CD14-positive monocyte (primary cell): Measurements from ENCODE around the gene SMURF1. TPM values are rescaled to one million over a fixed set of nuclear protein-coding genes. Genes with fewer than 3 reads are reported as not detected.

ENCODE experiments used
- DNase-seq, 3 donors: peaks; one replicate each; pipeline ENCODE4 v3.0.0-alpha.2; 2011 to 2022
- H2AFZ ChIP-seq: 2 replicates; pipeline ENCODE4 v1.6.0; 2012; ENCODE audit warnings: mild to moderate bottlenecking, low read depth, low read length, inconsistent platforms; ENCODE audit not compliant: insufficient read depth, poor library complexity, severe bottlenecking
- H3K27ac ChIP-seq, 2 donors: 1 replicate in 1 of 2; 2 replicates in 1 of 2; pipeline ENCODE4 v1.5.1; 2012 to 2013; ENCODE audit warnings: low read length in 2 of 2, control low read depth in 1 of 2, inconsistent platforms in 1 of 2, low read depth in 1 of 2, mild to moderate bottlenecking in 1 of 2
- H3K27me3 ChIP-seq, 2 donors: one replicate each; pipeline versions ENCODE4 v1.6.0 to v1.6.1; 2011 to 2013; ENCODE audit warnings: low read length in 2 of 2; ENCODE audit not compliant: control insufficient read depth in 2 of 2, insufficient read depth in 2 of 2
- H3K36me3 ChIP-seq, 2 donors: replicated peaks in 1 of 2; 1 replicate in 1 of 2; 2 replicates in 1 of 2; pipeline versions ENCODE4 v1.5.1 to v1.6.1; 2012 to 2013; ENCODE audit warnings: low read length in 2 of 2, control low read depth in 1 of 2, inconsistent platforms in 1 of 2, mild to moderate bottlenecking in 1 of 2; ENCODE audit not compliant: insufficient read depth in 2 of 2, control insufficient read depth in 1 of 2
- H3K4me1 ChIP-seq, 2 donors: 1 replicate in 1 of 2; 2 replicates in 1 of 2; pipeline versions ENCODE4 v1.5.1 to v1.6.1; 2012 to 2013; ENCODE audit warnings: low read length in 2 of 2, control low read depth in 1 of 2, inconsistent platforms in 1 of 2, mild to moderate bottlenecking in 1 of 2, moderate library complexity in 1 of 2; ENCODE audit not compliant: insufficient read depth in 2 of 2, control insufficient read depth in 1 of 2
- H3K4me2 ChIP-seq: replicated peaks from 2 replicates; pipeline ENCODE3; 2012; ENCODE audit warnings: low read length, moderate library complexity, mild to moderate bottlenecking; ENCODE audit not compliant: poor library complexity, severe bottlenecking; ENCODE audit errors: extremely low read depth
- H3K4me3 ChIP-seq, 3 experiments: fragments of 200-600 bp in 1 of 3; sonication (generic) in 1 of 3; replicated peaks in 1 of 3; 1 replicate in 2 of 3; 2 replicates in 1 of 3; pipeline ENCODE4 v1.5.1; 2011 to 2013; ENCODE audit warnings: low read length in 3 of 3, mild to moderate bottlenecking in 3 of 3, control low read depth in 2 of 3, low read depth in 2 of 3, inconsistent platforms in 1 of 3, moderate library complexity in 1 of 3
- H3K79me2 ChIP-seq: 2 replicates; pipeline ENCODE4 v1.6.0; 2012; ENCODE audit warnings: mild to moderate bottlenecking, control low read depth, inconsistent platforms, low read length, moderate library complexity; ENCODE audit not compliant: insufficient read depth
- H3K9ac ChIP-seq: 2 replicates; pipeline ENCODE4 v1.6.0; 2017; ENCODE audit warnings: low read length, mild to moderate bottlenecking; ENCODE audit not compliant: insufficient read depth, poor library complexity, severe bottlenecking
- H3K9me3 ChIP-seq, 2 donors: replicated peaks in 1 of 2; 1 replicate in 1 of 2; 2 replicates in 1 of 2; pipeline versions ENCODE4 v1.5.1 to v1.6.1; 2012 to 2013; ENCODE audit warnings: low read length in 2 of 2, control low read depth in 1 of 2; ENCODE audit not compliant: control insufficient read depth in 1 of 2, insufficient read depth in 1 of 2
- H4K20me1 ChIP-seq: 2 replicates; pipeline ENCODE4 v1.6.0; 2012; ENCODE audit warnings: mild to moderate bottlenecking, low read length, control low read depth, moderate library complexity; ENCODE audit not compliant: insufficient read depth
- H3K27ac Mint-ChIP-seq, 7 donors: one replicate each; pipeline ENCODE4 v1.8.0; 2020; ENCODE audit warnings: mild to moderate bottlenecking in 7 of 7, mixed read lengths in 7 of 7, moderate library complexity in 6 of 7, inconsistent platforms in 2 of 7
- H3K27me3 Mint-ChIP-seq, 3 donors: one replicate each; pipeline ENCODE4 v1.8.0; 2021 to 2022; ENCODE audit warnings: low read depth in 3 of 3, mild to moderate bottlenecking in 3 of 3, mixed read lengths in 3 of 3, moderate library complexity in 3 of 3, inconsistent platforms in 1 of 3
- H3K36me3 Mint-ChIP-seq, 2 donors: one replicate each; pipeline ENCODE4 v1.8.0; 2020; ENCODE audit warnings: mixed read lengths in 2 of 2, inconsistent platforms in 1 of 2, mild to moderate bottlenecking in 1 of 2
- H3K4me1 Mint-ChIP-seq: one replicate; pipeline ENCODE4 v1.8.0; 2020; ENCODE audit warnings: mild to moderate bottlenecking, mixed read lengths
- H3K4me3 Mint-ChIP-seq, 2 donors: one replicate each; pipeline ENCODE4 v1.8.0; 2020; ENCODE audit warnings: mild to moderate bottlenecking in 2 of 2, mixed read lengths in 2 of 2, moderate library complexity in 1 of 2
- H3K9me3 Mint-ChIP-seq, 7 donors: one replicate each; pipeline ENCODE4 v1.8.0; 2020 to 2022; ENCODE audit warnings: mixed read lengths in 7 of 7, mild to moderate bottlenecking in 6 of 7, moderate library complexity in 6 of 7, inconsistent platforms in 2 of 7
- CTCF ChIP-seq: fragments of 200-600 bp; IDR thresholded peaks from one replicate; pipeline ENCODE4 v1.8.0; 2022; ENCODE audit warnings: antibody characterized with exemption, mild to moderate bottlenecking
- WGBS: methylation state at CpG from one replicate; pipeline ENCODE4 v1.1.5; 2013; ENCODE audit warnings: missing lambda C conversion rate; ENCODE audit not compliant: insufficient coverage; 5-methylcytosine and 5-hydroxymethylcytosine counted together
- intact Hi-C, 2 donors: fragments of 100-400 bp; cut with micrococcal nuclease; formaldehyde crosslinking; loops; one replicate each; pipeline versions ENCODE4 v1.15.0 to v1.15.1; 2023
- polyA plus RNA-seq, 3 donors: library from polyadenylated mRNA; depleted of rRNA in 1 of 3; unstranded in 2 of 3; stranded (reverse) in 1 of 3; fragments of 300-500 nt in 2 of 3; fragments of >200 nt in 1 of 3; fragmentation: Illumina TruSeq in 2 of 3; gene quantifications; 1 replicate in 2 of 3; 2 replicates in 1 of 3; pipeline ENCODE4 v1.2.3, GENCODE V29; 2012 to 2021

SMURF1 gene
- polyA plus RNA-seq, 3 donors = 0.48 to 15.8 (median 1.6) TPM

- H3K27ac ChIP-seq = no peak overlapping the region
- H3K4me2 ChIP-seq = no peak overlapping the region
- H3K27me3 Mint-ChIP-seq = no peaks in the 10 kb centered on the region
- H3K9me3 ChIP-seq = no peaks in the 10 kb centered on the region
- H3K4me1 Mint-ChIP-seq = peaks cover 5% of the 10 kb centered on the region
- no peaks in the 10 kb centered on the region for H4K20me1 ChIP-seq
- no peak overlapping the region for H3K4me3 ChIP-seq
- no peaks in the 10 kb centered on the region for H3K79me2 ChIP-seq
- DNase-seq = no peak
- H3K27ac Mint-ChIP-seq = peak overlapping the region in 1 of 7 donors; percentile 23
- no peak overlapping the region for H2AFZ ChIP-seq
- H3K36me3 ChIP-seq = peaks cover 77 to 95% of the 10 kb centered on the region in 2 donors
- H3K36me3 Mint-ChIP-seq = peaks cover 84 to 98% of the 10 kb centered on the region in 2 donors
- no peak for TF ChIP-seq CTCF
- WGBS = 93% methylated on average over 10 of the region's 11 CpGs
- H3K9ac ChIP-seq = no peak overlapping the region
- no peak overlapping the region for H3K4me3 Mint-ChIP-seq
- peaks cover 0 to 1% (median 0%) of the 10 kb centered on the region in 7 donors for H3K9me3 Mint-ChIP-seq
- no peaks in the 10 kb centered on the region for H3K4me1 ChIP-seq
- H3K27me3 ChIP-seq = no peaks in the 10 kb centered on the region
- intact Hi-C loops = no loop called here
Measured at GRCh38 chr7:99006739-99007424, 137.0 kb downstream of the SMURF1 start.

- 20% methylated on average over 14 of the region's 15 CpGs for WGBS
- no peak overlapping the region for H3K4me3 Mint-ChIP-seq
- H3K4me2 ChIP-seq = no peak overlapping the region
- H3K4me1 ChIP-seq = no peaks in the 10 kb centered on the region
- H3K9ac ChIP-seq = no peak overlapping the region
- no peaks in the 10 kb centered on the region for H3K79me2 ChIP-seq
- H2AFZ ChIP-seq = no peak overlapping the region
- H3K9me3 ChIP-seq = no peaks in the 10 kb centered on the region
- no peaks in the 10 kb centered on the region for H3K27me3 Mint-ChIP-seq
- DNase-seq = no peak
- H3K36me3 ChIP-seq = peaks cover 76 to 95% of the 10 kb centered on the region in 2 donors
- H3K27ac Mint-ChIP-seq = peak overlapping the region in 5 of 7 donors; percentile 18 to 75 (median 37)
- H3K27me3 ChIP-seq = no peaks in the 10 kb centered on the region
- intact Hi-C loops = no loop called here
- TF ChIP-seq CTCF = no peak
- H4K20me1 ChIP-seq = no peaks in the 10 kb centered on the region
- peaks cover 5% of the 10 kb centered on the region for H3K4me1 Mint-ChIP-seq
- H3K36me3 Mint-ChIP-seq = peaks cover 84 to 98% of the 10 kb centered on the region in 2 donors
- H3K27ac ChIP-seq = no peak overlapping the region
- no peaks in the 10 kb centered on the region for H3K9me3 Mint-ChIP-seq
- H3K4me3 ChIP-seq = no peak overlapping the region
Measured at GRCh38 chr7:99005776-99006175, 138.1 kb downstream of the SMURF1 start.
